ENCODE measurements around the gene PIK3C2G.

PIK3C2G gene

DNA sequence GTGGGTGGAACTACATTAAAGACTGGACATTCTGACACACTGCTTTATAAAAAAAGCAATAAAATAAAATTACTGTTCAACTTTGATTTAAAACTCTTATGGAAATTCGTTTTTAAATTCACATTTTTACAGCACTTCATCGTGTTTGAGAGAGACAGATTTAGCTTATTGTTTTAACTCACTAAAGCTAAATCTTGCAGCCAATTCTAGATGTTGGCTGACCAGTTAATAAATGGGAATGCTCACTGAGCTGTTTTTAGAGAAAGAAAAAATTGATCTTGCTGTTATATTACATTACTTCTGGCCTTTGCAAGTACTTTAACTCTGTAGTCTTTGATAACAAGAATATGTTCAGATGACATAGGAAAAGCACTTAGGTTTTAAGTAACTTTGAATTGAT is 319.4 kb downstream of the PIK3C2G start (continued):
- no peak for TF ChIP-seq ZFP30 (CRISPR knock-in tag; IDR thresholded peaks at IDR 0.05)

- TF ChIP-seq ZNF70 (CRISPR knock-in tag; IDR thresholded peaks at IDR 0.05): no peak
- TF ChIP-seq TSHZ2 (CRISPR knock-in tag; IDR thresholded peaks at IDR 0.05): no peak
- no peak for TF ChIP-seq PPARA (CRISPR knock-in tag; IDR thresholded peaks at IDR 0.05; ENCODE audit: borderline replicate concordance)
- TF ChIP-seq ZC3H10 (CRISPR knock-in tag; IDR thresholded peaks at IDR 0.05): no peak
- TF ChIP-seq, protein P1, sequence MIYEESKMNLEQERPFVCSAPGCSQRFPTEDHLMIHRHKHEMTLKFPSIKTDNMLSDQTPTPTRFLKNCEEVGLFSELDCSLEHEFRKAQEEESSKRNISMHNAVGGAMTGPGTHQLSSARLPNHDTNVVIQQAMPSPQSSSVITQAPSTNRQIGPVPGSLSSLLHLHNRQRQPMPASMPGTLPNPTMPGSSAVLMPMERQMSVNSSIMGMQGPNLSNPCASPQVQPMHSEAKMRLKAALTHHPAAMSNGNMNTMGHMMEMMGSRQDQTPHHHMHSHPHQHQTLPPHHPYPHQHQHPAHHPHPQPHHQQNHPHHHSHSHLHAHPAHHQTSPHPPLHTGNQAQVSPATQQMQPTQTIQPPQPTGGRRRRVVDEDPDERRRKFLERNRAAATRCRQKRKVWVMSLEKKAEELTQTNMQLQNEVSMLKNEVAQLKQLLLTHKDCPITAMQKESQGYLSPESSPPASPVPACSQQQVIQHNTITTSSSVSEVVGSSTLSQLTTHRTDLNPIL (CRISPR knock-in tag; IDR thresholded peaks at IDR 0.05; ENCODE audit: low read depth): no peak
- no peak for TF ChIP-seq ZFP3 (CRISPR knock-in tag; IDR thresholded peaks at IDR 0.05)
- no peak for TF ChIP-seq ARNTL (CRISPR knock-in tag; IDR thresholded peaks at IDR 0.05; ENCODE audit: borderline replicate concordance, low read depth)
- TF ChIP-seq RARB (CRISPR knock-in tag; IDR thresholded peaks at IDR 0.05): no peak
- no peak for TF ChIP-seq TOX (CRISPR knock-in tag; IDR thresholded peaks at IDR 0.05; ENCODE audit: borderline replicate concordance)
- TF ChIP-seq ZNF565 (CRISPR knock-in tag; conservative IDR thresholded peaks at IDR 0.05; ENCODE audit: low read depth): no peak
- no peak for TF ChIP-seq TCF4 (CRISPR knock-in tag; IDR thresholded peaks at IDR 0.05; ENCODE audit: borderline replicate concordance)
- TF ChIP-seq BACH2 (CRISPR knock-in tag; IDR thresholded peaks at IDR 0.05; ENCODE audit: borderline replicate concordance): no peak
- TF ChIP-seq ZNF8 (CRISPR knock-in tag; IDR thresholded peaks at IDR 0.05): no peak
- TF ChIP-seq CSRNP3 (CRISPR knock-in tag; IDR thresholded peaks at IDR 0.05): no peak
- TF ChIP-seq SNAI2 (CRISPR knock-in tag; IDR thresholded peaks at IDR 0.05): no peak
- TF ChIP-seq ZFP30 (CRISPR knock-in tag; IDR thresholded peaks at IDR 0.05): no peak
- no peak for ATAC-seq
Observed at GRCh38 chr12:18581232-18581962, 320.1 kb downstream of the PIK3C2G start.

- TF ChIP-seq ZFP3 (CRISPR knock-in tag; IDR thresholded peaks at IDR 0.05) (no peak), GLIS3 (CRISPR knock-in tag; IDR thresholded peaks at IDR 0.05) (no peak), SNAI2 (CRISPR knock-in tag; IDR thresholded peaks at IDR 0.05) (no peak), ZFP30 (CRISPR knock-in tag; IDR thresholded peaks at IDR 0.05) (no peak), BACH2 (CRISPR knock-in tag; IDR thresholded peaks at IDR 0.05; ENCODE audit: borderline replicate concordance) (no peak), OSR1 (CRISPR knock-in tag; IDR thresholded peaks at IDR 0.05) (no peak)
- ATAC-seq: no peak
Observed at GRCh38 chr12:18583655-18584054, 322.3 kb downstream of the PIK3C2G start.

- ATAC-seq: no peak
- TF ChIP-seq ESRRG (CRISPR knock-in tag; IDR thresholded peaks at IDR 0.05) (no peak), ZFP3 (CRISPR knock-in tag; IDR thresholded peaks at IDR 0.05) (no peak), SNAI2 (CRISPR knock-in tag; IDR thresholded peaks at IDR 0.05) (no peak), ZNF565 (CRISPR knock-in tag; conservative IDR thresholded peaks at IDR 0.05; ENCODE audit: low read depth) (no peak), TCF4 (CRISPR knock-in tag; IDR thresholded peaks at IDR 0.05; ENCODE audit: borderline replicate concordance) (no peak), ISL1 (CRISPR knock-in tag; IDR thresholded peaks at IDR 0.05) (no peak), GLIS3 (CRISPR knock-in tag; IDR thresholded peaks at IDR 0.05) (no peak), ZNF8 (CRISPR knock-in tag; IDR thresholded peaks at IDR 0.05) (no peak), TOX (CRISPR knock-in tag; IDR thresholded peaks at IDR 0.05; ENCODE audit: borderline replicate concordance) (no peak), ZFP30 (CRISPR knock-in tag; IDR thresholded peaks at IDR 0.05) (no peak), CSRNP3 (CRISPR knock-in tag; IDR thresholded peaks at IDR 0.05) (no peak), ZNF70 (CRISPR knock-in tag; IDR thresholded peaks at IDR 0.05) (no peak), BACH2 (CRISPR knock-in tag; IDR thresholded peaks at IDR 0.05; ENCODE audit: borderline replicate concordance) (no peak), RARB (CRISPR knock-in tag; IDR thresholded peaks at IDR 0.05) (no peak), OSR1 (CRISPR knock-in tag; IDR thresholded peaks at IDR 0.05) (no peak)
- TF ChIP-seq, protein P1 (CRISPR knock-in tag; IDR thresholded peaks at IDR 0.05; ENCODE audit: low read depth): no peak
- TF ChIP-seq, protein P2, sequence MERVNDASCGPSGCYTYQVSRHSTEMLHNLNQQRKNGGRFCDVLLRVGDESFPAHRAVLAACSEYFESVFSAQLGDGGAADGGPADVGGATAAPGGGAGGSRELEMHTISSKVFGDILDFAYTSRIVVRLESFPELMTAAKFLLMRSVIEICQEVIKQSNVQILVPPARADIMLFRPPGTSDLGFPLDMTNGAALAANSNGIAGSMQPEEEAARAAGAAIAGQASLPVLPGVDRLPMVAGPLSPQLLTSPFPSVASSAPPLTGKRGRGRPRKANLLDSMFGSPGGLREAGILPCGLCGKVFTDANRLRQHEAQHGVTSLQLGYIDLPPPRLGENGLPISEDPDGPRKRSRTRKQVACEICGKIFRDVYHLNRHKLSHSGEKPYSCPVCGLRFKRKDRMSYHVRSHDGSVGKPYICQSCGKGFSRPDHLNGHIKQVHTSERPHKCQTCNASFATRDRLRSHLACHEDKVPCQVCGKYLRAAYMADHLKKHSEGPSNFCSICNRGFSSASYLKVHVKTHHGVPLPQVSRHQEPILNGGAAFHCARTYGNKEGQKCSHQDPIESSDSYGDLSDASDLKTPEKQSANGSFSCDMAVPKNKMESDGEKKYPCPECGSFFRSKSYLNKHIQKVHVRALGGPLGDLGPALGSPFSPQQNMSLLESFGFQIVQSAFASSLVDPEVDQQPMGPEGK (CRISPR knock-in tag; IDR thresholded peaks at IDR 0.05; ENCODE audit: borderline replicate concordance): no peak
Observed at GRCh38 chr12:18586581-18586980, 325.3 kb downstream of the PIK3C2G start.

Measured in SK-N-SH treated with all-trans-retinoic acid at 6 μM for 48 hours (cell line).